Skeletal muscle satellite cell (primary cell): ENCODE results near the gene CIROP.

Experiments used
- H3K27me3 ChIP-seq: 2 replicates; pipeline ENCODE4 v1.7.0; 2013; ENCODE audit warnings: low read length; ENCODE audit not compliant: control insufficient read depth, insufficient read depth
- H3K36me3 ChIP-seq: 2 replicates; pipeline ENCODE4 v1.7.0; 2013; ENCODE audit warnings: mild to moderate bottlenecking, control low read depth, low read length; ENCODE audit not compliant: insufficient read depth
- H3K4me1 ChIP-seq: 2 replicates; pipeline ENCODE4 v1.7.0; 2013; ENCODE audit warnings: low read length; ENCODE audit not compliant: control insufficient read depth, insufficient read depth
- H3K4me2 ChIP-seq: 2 replicates; pipeline ENCODE4 v1.7.0; 2013; ENCODE audit warnings: mild to moderate bottlenecking, low read length
- H3K4me3 ChIP-seq: 2 replicates; pipeline ENCODE4 v1.7.0; 2013; ENCODE audit warnings: low read length
- H3K9ac ChIP-seq: 2 replicates; pipeline ENCODE4 v1.7.0; 2013; ENCODE audit warnings: mild to moderate bottlenecking, low read depth, low read length, moderate library complexity
- H3K9me3 ChIP-seq: replicated peaks from 2 replicates; pipeline ENCODE4 v1.7.0; 2013; ENCODE audit warnings: mild to moderate bottlenecking, control low read depth, low read length

The CIROP gene

GRCh38 chr14:23051141-23052057 lies 53.4 kb downstream of the CIROP start:
- Histone ChIP-seq H3K9me3 (no peaks in the 10 kb centered on the region), H3K4me2 (no peak overlapping the region), H3K9ac (no peak overlapping the region), H3K36me3 (no peaks in the 10 kb centered on the region), H3K4me3 (no peak overlapping the region), H3K4me1 (peaks cover 10% of the 10 kb centered on the region), H3K27me3 (no peaks in the 10 kb centered on the region)
